Measurements from ENCODE around the gene PLPP3. TPM values are rescaled to one million over a fixed set of nuclear protein-coding genes. Genes with fewer than 3 reads are reported as not detected.

PLPP3 gene
- total and polyA plus RNA-seq, 2 of the 8 experiments (the other 6 are each of a cell fraction or from before 2014, with no cell fraction given), result 33.2 to 42.0 TPM

DNA sequence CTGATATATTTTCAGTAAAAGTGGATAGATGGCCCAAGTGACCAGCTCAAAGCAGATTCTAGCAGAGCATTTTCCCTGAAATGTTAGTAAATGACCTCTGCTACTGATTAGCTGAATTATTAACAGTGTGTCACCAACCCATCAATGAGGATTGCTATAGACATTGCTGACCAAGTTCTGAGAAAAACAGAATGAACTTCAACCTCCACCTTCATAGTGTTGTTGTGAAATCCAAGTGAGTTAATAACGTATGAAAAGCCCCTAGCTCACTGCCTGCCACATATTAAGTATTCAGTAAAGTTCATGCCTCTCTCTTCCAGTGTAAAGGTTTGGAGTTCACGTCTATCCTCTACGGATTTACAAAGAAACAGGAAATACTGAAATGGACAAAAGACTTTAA, 15.8 kb downstream of the PLPP3 start (continued):
- TF ChIP-seq, protein P1, sequence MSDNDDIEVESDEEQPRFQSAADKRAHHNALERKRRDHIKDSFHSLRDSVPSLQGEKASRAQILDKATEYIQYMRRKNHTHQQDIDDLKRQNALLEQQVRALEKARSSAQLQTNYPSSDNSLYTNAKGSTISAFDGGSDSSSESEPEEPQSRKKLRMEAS (IDR thresholded peaks at IDR 0.05), result no peak
- no peak for TF ChIP-seq TAF1 (IDR thresholded peaks at IDR 0.05; ENCODE audit: low read depth, low read length)
- TF ChIP-seq RBBP5 (IDR thresholded peaks at IDR 0.05; ENCODE audit: borderline replicate concordance, low read depth, low read length), result no peak

Data from H1 (cell line).